ENCODE results near the gene WEE1. TPM values are rescaled to one million over a fixed set of nuclear protein-coding genes. Genes with fewer than 3 reads are reported as not detected.
"Not testable (repeated sequence)": the region's sequence is repeated elsewhere in the genome, so short reads cannot be mapped to it uniquely, and the experiment has no call there.

The WEE1 gene
- total RNA-seq, 1 experiment from 2014 or later: 46.7 TPM

DNA sequence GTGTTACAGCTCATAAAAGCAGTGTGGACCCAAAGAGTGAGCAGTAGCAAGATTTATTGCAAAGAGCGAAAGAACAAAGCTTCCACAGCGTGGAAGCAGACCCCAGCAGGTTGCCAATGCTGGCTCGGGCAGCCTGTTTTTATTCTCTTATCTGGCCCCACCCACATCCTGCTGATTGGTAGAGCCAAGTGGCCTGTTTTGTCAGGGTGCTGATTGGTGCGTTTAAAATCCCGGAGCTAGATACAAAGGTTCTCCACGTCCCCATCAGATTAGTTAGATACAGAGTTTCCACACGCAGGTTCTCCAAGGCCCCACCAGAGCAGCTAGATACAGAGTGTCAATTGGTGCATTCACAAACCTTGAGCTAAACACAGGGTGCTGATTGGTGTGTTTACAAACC is 48.9 kb downstream of the WEE1 start:
- not testable (repeated sequence) for DNase-seq (ENCODE audit: low spot score)

- not testable (repeated sequence) for DNase-seq (ENCODE audit: low spot score)
Measured at GRCh38 chr11:9623053-9623452, 49.6 kb downstream of the WEE1 start.

GRCh38 chr11:9624448-9624847 is 51.0 kb downstream of the WEE1 start:
- no peak for DNase-seq (ENCODE audit: low spot score)

DNA sequence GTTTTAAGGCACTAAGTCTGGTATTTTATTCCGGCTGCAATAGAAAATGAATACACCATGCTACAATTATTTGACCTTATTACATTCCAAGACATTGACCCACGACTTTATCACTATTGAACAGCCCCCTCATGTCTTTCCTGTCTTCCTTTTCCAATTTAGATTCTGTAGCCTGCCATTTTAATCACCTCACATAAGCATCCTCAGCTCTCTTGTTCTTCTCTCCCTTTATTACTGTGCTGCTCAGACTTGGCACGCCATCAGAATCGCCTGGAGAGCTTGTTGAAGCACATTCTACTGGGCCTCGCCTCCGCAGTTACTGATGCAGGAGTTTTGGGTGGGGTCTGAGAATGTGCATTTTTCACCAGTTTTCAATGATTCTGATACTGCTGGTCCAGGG is 51.7 kb downstream of the WEE1 start:
- no peak for DNase-seq (ENCODE audit: low spot score)

- DNase-seq (ENCODE audit: low spot score): no peak
Measured at GRCh38 chr11:9625728-9626127, 52.3 kb downstream of the WEE1 start.

DNA sequence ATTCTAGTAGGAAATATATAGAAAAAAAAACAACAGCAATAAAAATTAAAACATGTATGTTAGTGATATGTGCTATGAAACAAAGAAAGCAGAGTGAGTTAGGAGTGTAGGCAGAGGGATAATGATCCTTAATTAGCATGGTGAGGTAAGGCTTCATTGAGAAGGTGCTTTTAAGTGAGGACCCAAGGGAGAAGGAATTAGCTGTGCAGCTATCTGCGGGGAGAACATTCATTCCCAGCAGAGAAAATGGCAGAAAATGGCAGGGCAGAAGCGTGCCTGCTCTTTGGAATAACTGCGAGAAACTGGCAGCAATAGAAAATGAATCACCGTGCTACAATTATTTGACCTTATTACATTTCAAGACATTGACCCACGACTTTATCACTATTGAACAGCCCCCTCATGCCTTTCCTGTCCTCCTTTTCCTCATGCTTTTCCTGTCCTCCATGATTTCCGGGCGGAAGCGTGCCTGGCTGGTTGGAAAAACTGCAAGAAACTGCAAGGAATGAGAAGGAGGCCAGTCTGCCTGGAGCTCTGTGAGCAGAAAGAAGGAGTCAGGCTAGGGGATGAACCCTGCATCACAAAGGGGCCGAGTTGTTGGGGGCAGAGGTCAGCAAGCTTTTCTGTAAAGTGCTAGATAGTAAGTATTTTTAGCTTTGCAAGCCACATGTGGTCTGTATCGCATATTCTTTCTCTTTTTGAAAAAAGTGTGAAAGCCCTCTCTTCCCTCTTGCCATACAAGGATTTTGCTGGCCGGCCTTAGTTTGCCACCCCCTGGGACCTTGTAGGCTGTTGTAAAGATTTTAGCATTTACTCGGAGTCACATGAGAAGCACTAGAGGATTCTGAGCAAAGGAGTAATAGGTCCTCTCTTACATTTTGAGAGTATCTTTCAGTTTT is 53.3 kb downstream of the WEE1 start:
- DNase-seq (ENCODE audit: low spot score): no peak

DNA sequence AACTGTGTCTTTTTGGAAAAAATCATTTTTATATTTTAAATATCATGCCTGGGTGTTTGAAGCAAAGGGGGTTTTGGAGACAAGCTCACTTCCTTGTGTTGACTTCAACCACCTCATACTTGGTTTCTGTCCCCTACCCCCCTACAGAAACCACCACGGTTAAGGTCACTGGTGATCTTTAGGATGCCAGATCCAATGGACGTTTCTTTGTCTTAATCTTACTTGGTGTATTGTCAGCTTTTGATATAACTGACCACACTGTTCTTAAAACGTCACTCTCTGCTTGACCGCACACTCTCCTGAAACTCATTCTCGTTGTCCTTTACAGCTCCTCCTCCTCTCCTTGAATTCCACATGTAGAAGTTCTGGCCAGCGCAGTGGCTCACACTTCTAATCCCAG is 55.6 kb downstream of the WEE1 start:
- DNase-seq (ENCODE audit: low spot score): no peak

DNA sequence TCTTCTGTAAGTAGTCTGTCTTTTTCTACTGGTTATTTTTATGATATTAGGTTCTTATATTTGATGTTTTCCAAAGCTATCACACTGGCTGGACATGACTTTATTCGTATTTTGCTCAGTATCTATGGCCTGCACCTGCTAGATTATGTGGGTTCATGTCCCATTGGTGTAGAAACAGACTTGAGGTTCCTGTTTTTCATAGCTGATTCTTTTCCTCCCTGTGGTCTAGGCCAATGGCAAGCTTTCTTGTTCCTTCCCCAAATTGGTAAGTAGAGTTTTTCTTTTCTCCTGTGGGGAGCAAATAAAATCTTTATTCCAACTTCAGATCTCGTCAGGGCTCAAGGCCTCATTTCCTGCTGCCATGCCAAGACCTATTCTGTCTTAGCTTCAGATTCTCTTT is 60.2 kb downstream of the WEE1 start:
- no peak for DNase-seq (ENCODE audit: low spot score)

GRCh38 chr11:9636691-9637090 is 63.2 kb downstream of the WEE1 start:
- no peak for DNase-seq (ENCODE audit: low spot score)

GRCh38 chr11:9639099-9639498 is 65.6 kb downstream of the WEE1 start:
- DNase-seq (ENCODE audit: low spot score): no peak

Other genes starting within 250 kb of the WEE1 start
- gene IPO7, start 189.0 kb upstream of the WEE1 start, total RNA-seq (2014; rRNA removed; shearing (Covaris generic)): 72.0 and 88.9 TPM in 2 replicates
- gene ZNF143, start 112.7 kb upstream of the WEE1 start, total RNA-seq (2014; rRNA removed; shearing (Covaris generic)): 27.6 and 38.0 TPM in 2 replicates
- gene SWAP70, start 90.4 kb downstream of the WEE1 start, total RNA-seq (2014; rRNA removed; shearing (Covaris generic)): 12.4 and 14.3 TPM in 2 replicates

Data from H4 (cell line).